AML-193 (cell line): Measurements from ENCODE around the gene FAM98C.
A peak's percentile ranks its signal among the peaks of the same experiment; 100 is the strongest.
"Not testable (repeated sequence)": the region's sequence is repeated elsewhere in the genome, so short reads cannot be mapped to it uniquely, and the experiment has no call there.

Experiments used
- DNase-seq, 2 experiments: peaks; one replicate each; lab custom pipeline; 2025; lab: John Stamatoyannopoulos, UW

The FAM98C gene

GRCh38 chr19:38402967-38403674 lies at the start of gene FAM98C:
Gene FAM98C (plus strand): TSS chr19:38403093. CDS start chr19:38403154, 61 bp downstream.
- peak; percentile 92 to 95 for DNase-seq

GRCh38 chr19:38355728-38356725 lies 46.9 kb upstream of the FAM98C start:
- no peak for DNase-seq

DNA sequence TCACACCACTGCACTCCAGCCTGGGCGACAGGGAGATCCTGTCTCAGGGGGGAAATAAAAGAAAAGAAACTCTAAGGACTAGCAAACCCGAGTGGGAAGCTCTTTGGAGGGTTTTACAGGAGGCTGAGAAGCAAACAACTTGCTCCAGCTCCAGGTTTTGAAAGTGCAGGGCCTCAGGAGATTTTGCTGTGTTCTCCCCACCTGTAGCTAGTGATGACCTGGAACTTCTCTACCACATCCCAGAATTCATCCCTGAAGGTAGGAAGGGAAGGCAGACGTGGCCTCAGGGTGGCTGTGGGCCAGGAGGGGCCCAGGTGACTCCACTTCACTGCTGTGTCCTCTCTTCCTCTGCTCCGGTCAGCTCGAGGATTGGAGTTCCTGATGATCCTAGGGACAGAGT lies 44.8 kb upstream of the FAM98C start:
- no peak for DNase-seq

- no peak for DNase-seq
Measured at GRCh38 chr19:38359242-38360021, 43.5 kb upstream of the FAM98C start.

DNA sequence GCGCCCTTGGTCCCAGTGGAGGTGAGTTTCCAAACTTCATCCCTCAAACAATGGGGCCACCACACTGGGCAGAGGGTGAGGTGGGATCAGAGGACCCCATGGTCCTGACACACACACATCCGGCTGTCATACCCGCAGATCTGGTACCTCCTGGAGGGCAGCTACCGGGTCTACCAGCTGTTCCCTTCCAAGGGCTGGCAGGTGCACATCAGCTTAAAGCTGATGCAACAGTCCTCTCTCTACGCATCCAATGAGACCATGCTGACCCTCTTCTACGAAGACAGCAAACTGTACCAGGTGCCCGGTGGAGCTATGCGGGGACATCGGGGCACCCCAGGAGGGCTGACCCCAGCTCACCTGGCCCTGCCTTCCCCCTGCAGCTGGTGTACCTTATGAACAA lies 42.5 kb upstream of the FAM98C start:
- DNase-seq, result no peak

DNA sequence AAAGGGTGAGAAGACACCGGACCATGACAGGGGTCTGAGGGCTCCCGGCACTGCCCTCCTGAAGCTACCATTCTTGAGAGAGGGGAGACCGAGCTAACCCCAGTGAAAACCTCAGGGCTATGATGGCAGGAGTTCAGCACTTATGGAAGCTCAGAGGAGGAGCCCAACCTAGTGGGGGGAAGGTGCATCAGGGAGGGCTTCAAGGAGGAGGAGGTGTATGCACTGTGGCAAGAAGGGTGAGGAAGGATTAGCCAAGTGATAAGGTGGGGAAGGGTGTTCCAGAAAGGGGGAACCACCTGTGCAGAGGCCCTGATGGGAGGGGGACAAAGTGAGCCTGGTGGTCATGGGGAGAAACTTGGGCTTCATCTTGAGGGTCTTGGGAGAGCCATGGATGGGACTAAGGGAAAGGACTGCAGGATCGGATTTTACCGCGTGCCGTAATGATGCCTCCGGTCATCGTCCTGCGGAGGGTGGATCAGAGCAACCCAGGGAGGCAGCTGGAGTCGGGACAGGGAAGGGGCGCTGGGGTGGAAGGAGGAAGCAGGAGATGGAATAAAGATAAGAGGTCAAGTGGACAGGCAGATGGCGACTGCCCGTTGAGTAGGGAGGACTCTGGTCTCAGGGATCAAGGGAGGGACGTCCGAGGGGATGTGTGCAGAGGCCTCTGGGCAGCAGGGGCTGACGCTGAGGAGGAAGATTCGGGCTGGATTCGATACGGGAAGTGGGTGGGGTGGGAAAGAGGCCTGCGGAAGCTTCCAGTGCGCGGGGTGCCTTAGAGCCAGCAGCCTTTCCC lies 41.9 kb upstream of the FAM98C start:
- no peak for DNase-seq

DNA sequence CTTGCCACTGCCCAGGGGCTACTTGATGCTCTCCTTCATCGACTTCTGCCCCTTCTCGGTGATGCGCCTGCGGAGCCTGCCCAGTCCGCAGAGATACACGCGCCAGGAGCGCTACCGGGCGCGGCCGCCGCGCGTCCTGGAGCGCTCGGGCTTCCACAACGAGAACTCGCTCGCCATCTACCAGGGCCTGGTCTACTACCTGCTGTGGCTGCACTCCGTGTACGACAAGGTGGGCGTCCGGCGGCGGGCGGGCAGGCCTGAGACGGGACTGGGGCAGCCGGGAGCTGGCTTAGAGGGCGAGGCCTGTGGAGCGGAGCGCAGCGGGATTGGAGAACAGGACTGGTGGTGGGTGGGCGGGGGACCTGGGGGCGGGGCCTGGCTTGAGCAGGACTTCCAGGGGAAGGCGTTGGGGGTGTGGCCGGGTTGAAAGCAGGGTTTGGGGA lies 41.2 kb upstream of the FAM98C start:
- peak; percentile 67 to 68 for DNase-seq

- DNase-seq, result peak; percentile 69 to 70
Measured at GRCh38 chr19:38362076-38362945, 40.6 kb upstream of the FAM98C start.

GRCh38 chr19:38362946-38363688 lies 39.8 kb upstream of the FAM98C start:
- not testable (repeated sequence) for DNase-seq

DNA sequence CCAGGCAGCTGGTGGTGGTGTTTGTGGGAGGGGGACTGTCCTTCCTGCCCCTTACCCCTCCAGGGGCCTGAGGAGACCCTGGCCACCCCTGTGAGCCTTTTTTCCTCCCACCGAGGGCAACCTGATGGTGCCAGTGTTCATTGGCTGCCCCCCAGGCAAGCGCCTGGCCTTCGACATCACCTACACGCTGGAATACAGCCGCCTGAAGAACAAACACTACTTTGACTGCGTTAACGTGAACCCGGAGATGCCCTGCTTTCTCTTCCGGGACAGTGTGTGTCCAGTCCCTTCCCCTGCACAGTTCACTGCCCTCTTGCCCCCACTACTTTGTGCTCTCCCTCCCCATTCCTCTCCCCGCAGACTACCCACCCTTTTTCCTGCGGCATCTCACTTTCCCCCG lies 35.9 kb upstream of the FAM98C start:
- no peak for DNase-seq

- DNase-seq, result no peak
Measured at GRCh38 chr19:38369584-38369983, 33.3 kb upstream of the FAM98C start.

DNA sequence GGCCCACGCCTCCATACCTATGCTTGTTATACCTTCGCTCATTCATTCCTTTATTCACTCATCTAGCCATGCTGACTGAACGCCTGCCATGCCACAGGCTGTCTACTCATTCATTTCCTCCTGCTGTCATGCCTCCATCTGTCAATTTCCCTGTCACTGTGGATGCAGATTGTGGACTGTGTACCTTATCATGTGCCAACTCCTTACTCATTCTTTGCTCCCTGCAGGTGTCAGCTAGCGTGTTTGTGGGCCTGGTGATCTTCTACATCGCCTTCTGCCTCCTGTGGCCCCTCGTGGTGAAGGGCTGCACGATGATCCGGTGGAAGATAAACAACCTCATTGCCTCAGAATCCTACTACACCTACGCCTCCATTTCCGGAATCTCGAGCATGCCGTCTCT lies 32.6 kb upstream of the FAM98C start:
- no peak for DNase-seq

GRCh38 chr19:38371081-38371480 lies 31.8 kb upstream of the FAM98C start:
- DNase-seq, result no peak

GRCh38 chr19:38373907-38374331 lies 29.0 kb upstream of the FAM98C start:
- no peak for DNase-seq

DNA sequence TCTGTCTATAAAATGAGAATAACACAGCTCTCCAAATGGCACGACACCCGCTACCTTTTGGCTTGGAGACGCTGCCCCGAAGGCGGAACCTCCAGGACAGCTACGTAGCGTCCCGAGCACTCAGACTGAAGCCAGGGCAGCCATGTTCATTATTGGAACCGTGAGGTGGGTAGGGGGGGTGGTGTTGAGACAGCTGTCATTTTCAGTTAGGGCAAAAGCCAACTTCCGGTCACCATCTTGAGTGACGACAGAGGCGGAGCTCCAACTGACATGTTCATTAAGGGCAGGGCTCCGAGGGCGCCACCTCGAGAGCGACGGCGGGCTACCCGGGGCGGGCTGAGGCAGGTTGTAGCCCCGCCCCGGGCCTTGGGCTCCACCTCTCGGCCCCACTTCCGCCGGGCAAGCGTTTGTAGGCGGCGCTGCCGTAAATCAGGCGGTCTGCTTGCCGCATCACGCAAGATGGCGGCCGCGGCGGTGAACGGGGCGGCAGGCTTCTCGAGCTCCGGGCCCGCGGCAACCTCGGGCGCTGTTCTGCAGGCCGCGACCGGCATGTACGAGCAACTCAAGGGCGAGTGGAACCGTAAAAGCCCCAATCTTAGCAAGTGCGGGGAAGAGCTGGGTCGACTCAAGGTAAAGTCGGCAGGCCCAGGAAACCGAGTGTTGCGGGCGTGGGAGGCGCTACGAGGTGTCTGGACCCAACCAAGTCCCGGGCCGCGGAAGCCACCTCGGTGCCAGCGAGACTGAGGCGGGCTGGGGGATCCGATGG lies 28.4 kb upstream of the FAM98C start, which contains the start of gene PSMD8:
TSS of gene PSMD8 (plus strand) at position 240 of the 766 bp plus-strand sequence. CDS start at position 271, 31 bp downstream.
- peak; percentile 98 for DNase-seq

DNA sequence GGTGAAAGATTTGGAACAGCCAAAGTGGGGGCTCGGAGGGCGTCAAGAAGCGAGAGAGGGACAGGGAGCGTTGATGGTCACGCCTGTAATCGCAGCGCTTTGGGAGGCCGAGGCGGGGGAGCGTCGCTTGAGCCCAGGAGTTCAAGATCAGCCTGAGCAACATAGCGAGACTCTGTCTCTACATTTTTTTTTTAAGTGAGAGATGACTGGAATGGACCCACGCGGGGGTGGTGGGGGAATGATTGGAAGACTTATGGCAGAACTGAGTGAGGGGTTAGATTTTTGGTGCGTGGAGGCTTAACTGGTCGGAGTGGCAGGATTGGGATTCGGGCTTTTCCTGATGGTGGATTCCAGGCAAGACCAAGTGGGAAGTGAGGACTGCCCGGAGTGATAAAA lies 27.8 kb upstream of the FAM98C start:
- peak in 1 of 2 experiments; percentile 20 for DNase-seq

DNA sequence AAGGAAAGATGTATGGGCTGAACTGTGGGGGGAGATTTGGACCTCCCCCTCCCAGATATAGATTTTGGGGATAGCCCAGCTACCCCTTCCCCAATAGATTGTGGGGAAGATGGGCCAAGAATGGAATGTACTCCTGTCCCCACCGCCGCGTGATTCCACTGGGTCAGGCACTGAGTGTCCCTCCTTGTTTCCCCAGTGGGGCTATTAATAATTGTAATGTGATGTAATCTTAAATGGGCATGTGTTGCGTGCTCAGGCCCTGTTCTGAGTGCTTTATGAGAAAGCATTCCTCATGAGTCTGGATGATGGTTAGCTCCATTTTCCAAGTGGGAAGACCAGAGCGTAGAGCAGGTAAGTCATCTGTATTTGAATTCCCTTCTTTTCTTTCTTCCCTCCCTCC lies 27.1 kb upstream of the FAM98C start:
- no peak for DNase-seq

DNA sequence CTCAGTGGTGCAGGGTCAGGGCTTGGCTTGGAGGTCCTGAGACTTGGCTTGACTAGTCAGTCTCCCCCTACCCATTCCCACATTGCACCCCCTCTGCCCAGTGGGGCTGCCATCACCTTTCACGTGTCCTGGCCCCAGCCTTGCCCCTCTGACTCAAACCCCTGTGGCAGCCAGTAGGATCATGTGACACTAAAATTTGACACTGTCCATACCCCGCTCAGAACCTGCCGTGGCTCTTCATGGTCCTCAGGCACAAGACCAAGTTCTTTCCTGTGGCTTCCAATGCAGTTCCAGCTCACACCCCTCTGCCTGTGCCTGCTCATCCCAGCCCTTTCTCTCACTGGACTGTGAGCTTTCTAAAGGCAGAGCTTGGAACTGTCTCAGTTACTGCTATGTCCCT lies 26.3 kb upstream of the FAM98C start:
- no peak for DNase-seq

DNA sequence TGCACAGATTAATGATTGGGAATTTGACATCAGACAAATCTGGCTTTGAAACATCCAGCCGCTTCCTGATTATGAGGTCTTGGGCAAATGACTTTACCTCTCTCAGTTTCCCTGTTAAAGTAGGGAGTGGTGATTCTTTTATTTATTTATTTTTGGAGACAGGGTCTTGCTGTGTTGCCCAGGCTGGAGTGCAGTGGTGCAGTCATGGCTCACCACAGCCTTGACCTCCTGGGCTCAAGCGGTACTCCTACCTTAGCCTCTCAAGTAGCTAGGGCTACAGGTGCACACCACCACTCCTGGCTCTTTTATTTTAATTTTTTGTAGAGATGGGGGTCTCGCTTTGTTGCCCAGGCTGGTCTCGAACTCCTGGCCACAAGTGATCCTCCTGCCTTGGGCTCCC lies 25.8 kb upstream of the FAM98C start:
- DNase-seq, result no peak
